Adrenal gland (tissue), 5 donors: ENCODE results near the gene ANKRD62.

Experiments used
- CTCF ChIP-seq, 6 experiments: fragments of 450-650 bp in 4 of 6; fragments of 200-600 bp in 2 of 6; sonication (generic) in 1 of 6; IDR thresholded peaks; 1 replicate in 5 of 6; 2 replicates in 1 of 6; pipeline versions ENCODE4 v1.5.1 to v1.8.0; 2016 to 2021; ENCODE audit warnings: antibody characterized with exemption in 6 of 6, mild to moderate bottlenecking in 2 of 6, moderate library complexity in 1 of 6
- POLR2A ChIP-seq, 2 donors: fragments of 450-650 bp; IDR thresholded peaks; one replicate each; pipeline ENCODE4 v1.6.1; 2017; ENCODE audit warnings: antibody characterized with exemption in 2 of 2, mild to moderate bottlenecking in 2 of 2, moderate library complexity in 1 of 2
- donor health status: DM: no; HTN: no; CAD: no.

GRCh38 chr18:12064086-12064763 is 29.4 kb upstream of the ANKRD62 start:
- no peak for TF ChIP-seq CTCF (IDR thresholded peaks at IDR 0.05)
- TF ChIP-seq POLR2A (IDR thresholded peaks at IDR 0.05), result no peak
